Mesendoderm (in vitro differentiated cells): ENCODE results near the gene ZDBF2.
A peak's percentile ranks its signal among the peaks of the same experiment; 100 is the strongest.
"Not testable (repeated sequence)": the region's sequence is repeated elsewhere in the genome, so short reads cannot be mapped to it uniquely, and the experiment has no call there.

Experiments
- DNase-seq: peaks from one replicate; pipeline ENCODE4 v3.0.0; 2013
- H2AK5ac ChIP-seq: 2 replicates; pipeline ENCODE4 v1.6.1; 2013; ENCODE audit warnings: low read length, inconsistent platforms
- H2BK120ac ChIP-seq: 2 replicates; pipeline ENCODE4 v1.6.1; 2013; ENCODE audit warnings: low read depth, mild to moderate bottlenecking, low read length, moderate library complexity, mixed read lengths
- H2BK15ac ChIP-seq: replicated peaks from 2 replicates; pipeline ENCODE4 v1.6.1; 2013; ENCODE audit warnings: low read depth, mild to moderate bottlenecking, moderate library complexity
- H2BK5ac ChIP-seq: 2 replicates; pipeline ENCODE4 v1.6.1; 2013; ENCODE audit warnings: low read length, inconsistent platforms
- H3K18ac ChIP-seq: 2 replicates; pipeline ENCODE4 v1.6.1; 2013; ENCODE audit warnings: mild to moderate bottlenecking, low read length, mixed read lengths
- H3K23ac ChIP-seq: one replicate; pipeline ENCODE4 v1.6.1; 2013; ENCODE audit warnings: low read length
- H3K27ac ChIP-seq: 2 replicates; pipeline ENCODE4 v1.5.1; 2013; ENCODE audit warnings: low read depth, mild to moderate bottlenecking, inconsistent platforms, low read length, moderate library complexity
- H3K27me3 ChIP-seq: 2 replicates; pipeline ENCODE4 v1.6.1; 2013; ENCODE audit warnings: low read length, control low read depth, mild to moderate bottlenecking, inconsistent platforms; ENCODE audit not compliant: insufficient read depth, poor library complexity
- H3K36me3 ChIP-seq: 2 replicates; pipeline ENCODE4 v1.6.1; 2013; ENCODE audit warnings: low read length, inconsistent platforms; ENCODE audit not compliant: control insufficient read depth, insufficient read depth
- H3K4ac ChIP-seq: one replicate; pipeline ENCODE4 v1.6.1; 2013; ENCODE audit warnings: low read depth, mild to moderate bottlenecking, low read length, moderate library complexity
- H3K4me1 ChIP-seq: 2 replicates; pipeline ENCODE4 v1.6.1; 2013; ENCODE audit warnings: low read depth, low read length, inconsistent platforms; ENCODE audit not compliant: control insufficient read depth
- H3K4me2 ChIP-seq: 2 replicates; pipeline ENCODE4 v1.6.1; 2013; ENCODE audit warnings: low read length
- H3K4me3 ChIP-seq: 2 replicates; pipeline ENCODE4 v1.5.1; 2013; ENCODE audit warnings: mild to moderate bottlenecking, low read length
- H3K56ac ChIP-seq: one replicate; pipeline ENCODE4 v1.6.1; 2013; ENCODE audit warnings: low read length
- H3K79me1 ChIP-seq: 2 replicates; pipeline ENCODE4 v1.6.1; 2013; ENCODE audit warnings: low read length, inconsistent platforms
- H3K79me2 ChIP-seq: 2 replicates; pipeline ENCODE4 v1.6.1; 2013; ENCODE audit warnings: mild to moderate bottlenecking, low read length; ENCODE audit not compliant: control insufficient read depth, insufficient read depth
- H3K9ac ChIP-seq: 2 replicates; pipeline ENCODE4 v1.6.1; 2013; ENCODE audit warnings: low read length, inconsistent platforms
- H4K5ac ChIP-seq: one replicate; pipeline ENCODE4 v1.6.1; 2013; ENCODE audit warnings: low read length
- H4K8ac ChIP-seq: one replicate; pipeline ENCODE4 v1.6.1; 2013; ENCODE audit warnings: low read depth, mild to moderate bottlenecking, control low read depth, low read length, moderate library complexity
- WGBS: extraction: QIAGEN DNeasy Blood & Tissue Kit; methylation state at CpG from one replicate; pipeline ENCODE4 v1.1.7; 2013; ENCODE audit warnings: low lambda C conversion rate, missing lambda C conversion rate; ENCODE audit not compliant: insufficient coverage; ENCODE audit errors: extremely low coverage; 5-methylcytosine and 5-hydroxymethylcytosine counted together

The ZDBF2 gene

DNA sequence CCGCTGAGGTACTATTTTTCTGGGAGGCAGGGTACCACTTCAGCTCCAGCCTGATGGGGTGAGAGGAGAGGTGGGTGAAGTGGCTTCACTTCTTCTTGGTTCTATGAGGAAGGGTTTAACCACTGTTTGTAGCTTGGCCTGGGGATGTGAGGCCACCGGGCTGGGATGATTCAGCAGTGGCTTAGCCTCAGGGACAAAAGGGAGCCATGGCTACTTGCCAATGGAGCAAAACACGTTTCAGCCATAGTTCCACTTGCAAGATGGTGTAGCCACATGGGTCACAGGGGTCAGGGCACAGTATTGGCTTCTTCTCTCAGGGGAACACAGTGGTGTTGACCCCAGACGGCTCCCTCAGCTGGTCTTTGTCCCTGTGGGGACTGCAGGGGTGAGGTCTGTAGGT lies 14.9 kb downstream of the ZDBF2 start:
- Histone ChIP-seq H3K36me3 (no peaks in the 10 kb centered on the region), H3K79me1 (no peaks in the 10 kb centered on the region), H3K4ac (no peak overlapping the region), H2BK120ac (no peak overlapping the region), H2BK5ac (no peak overlapping the region), H3K4me3 (no peak overlapping the region), H2BK15ac (no peak overlapping the region), H4K8ac (no peak overlapping the region), H3K4me1 (no peaks in the 10 kb centered on the region), H3K79me2 (no peaks in the 10 kb centered on the region), H3K23ac (no peak overlapping the region), H3K27ac (no peak overlapping the region), H4K5ac (no peak overlapping the region), H3K56ac (no peak overlapping the region), H3K9ac (no peak overlapping the region), H2AK5ac (no peak overlapping the region), H3K27me3 (no peaks in the 10 kb centered on the region), H3K18ac (no peak overlapping the region), H3K4me2 (no peak overlapping the region)
- WGBS, result no CpG with 5 or more reads among the region's 4 CpGs
- DNase-seq, result no peak

DNA sequence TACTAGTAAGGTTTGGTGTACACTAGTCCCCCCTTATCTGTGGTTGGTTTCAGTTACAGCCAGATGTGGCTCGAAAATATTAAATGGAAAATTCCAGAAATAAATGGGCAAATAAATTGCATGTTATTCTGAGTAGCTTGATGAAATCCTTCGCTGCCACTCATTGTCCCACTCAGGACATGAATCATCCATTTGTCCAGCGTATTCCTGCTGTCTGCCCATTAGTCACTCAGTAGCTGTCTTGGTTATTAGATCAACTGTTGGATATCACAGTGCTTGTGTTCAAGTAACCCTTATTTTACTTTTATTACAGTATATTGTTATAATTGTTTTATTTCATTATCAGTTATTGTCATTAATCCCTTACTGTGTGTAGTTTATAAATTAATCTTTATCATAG lies 21.7 kb downstream of the ZDBF2 start:
- Histone ChIP-seq H3K4me3 (no peak overlapping the region), H3K4me2 (no peak overlapping the region), H3K27ac (no peak overlapping the region), H3K4me1 (no peaks in the 10 kb centered on the region), H4K8ac (no peak overlapping the region), H3K4ac (no peak overlapping the region), H3K56ac (no peak overlapping the region), H3K9ac (no peak overlapping the region), H3K36me3 (no peaks in the 10 kb centered on the region), H4K5ac (no peak overlapping the region), H3K27me3 (no peaks in the 10 kb centered on the region), H3K79me2 (no peaks in the 10 kb centered on the region), H3K79me1 (no peaks in the 10 kb centered on the region), H2AK5ac (no peak overlapping the region), H3K18ac (no peak overlapping the region), H2BK5ac (no peak overlapping the region), H2BK15ac (no peak overlapping the region), H2BK120ac (no peak overlapping the region), H3K23ac (no peak overlapping the region)
- no peak for DNase-seq
- no CpG with 5 or more reads among the region's 3 CpGs for WGBS

DNA sequence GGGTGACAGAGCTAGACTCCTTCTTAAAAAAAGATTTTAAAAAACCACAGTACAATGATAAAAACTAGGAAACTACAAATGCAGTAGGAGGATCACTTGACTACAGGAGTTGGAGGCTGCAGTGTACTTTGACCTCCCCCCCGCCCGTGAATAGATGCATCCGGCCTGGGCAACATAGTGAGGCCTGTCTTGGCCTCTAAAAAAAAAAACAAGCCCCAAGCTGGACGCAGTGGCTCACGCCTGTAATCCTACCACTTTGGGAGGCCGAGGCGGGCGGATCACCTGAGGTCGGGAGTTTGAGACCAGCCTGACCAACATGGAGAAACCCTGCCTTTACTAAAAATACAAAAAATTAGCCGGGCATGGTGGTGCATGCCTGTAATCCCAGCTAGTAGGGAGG lies 25.1 kb downstream of the ZDBF2 start:
- not testable (repeated sequence) for H3K27ac ChIP-seq, H4K8ac ChIP-seq, H3K4me1 ChIP-seq, H3K4me2 ChIP-seq, H2AK5ac ChIP-seq, H4K5ac ChIP-seq, H3K18ac ChIP-seq, H2BK120ac ChIP-seq, H3K9ac ChIP-seq, DNase-seq, H3K4me3 ChIP-seq, H2BK5ac ChIP-seq, H3K79me1 ChIP-seq, H3K79me2 ChIP-seq, H3K4ac ChIP-seq, H3K36me3 ChIP-seq, H2BK15ac ChIP-seq, H3K56ac ChIP-seq, H3K23ac ChIP-seq, H3K27me3 ChIP-seq
- WGBS, result no CpG with 5 or more reads among the region's 10 CpGs

DNA sequence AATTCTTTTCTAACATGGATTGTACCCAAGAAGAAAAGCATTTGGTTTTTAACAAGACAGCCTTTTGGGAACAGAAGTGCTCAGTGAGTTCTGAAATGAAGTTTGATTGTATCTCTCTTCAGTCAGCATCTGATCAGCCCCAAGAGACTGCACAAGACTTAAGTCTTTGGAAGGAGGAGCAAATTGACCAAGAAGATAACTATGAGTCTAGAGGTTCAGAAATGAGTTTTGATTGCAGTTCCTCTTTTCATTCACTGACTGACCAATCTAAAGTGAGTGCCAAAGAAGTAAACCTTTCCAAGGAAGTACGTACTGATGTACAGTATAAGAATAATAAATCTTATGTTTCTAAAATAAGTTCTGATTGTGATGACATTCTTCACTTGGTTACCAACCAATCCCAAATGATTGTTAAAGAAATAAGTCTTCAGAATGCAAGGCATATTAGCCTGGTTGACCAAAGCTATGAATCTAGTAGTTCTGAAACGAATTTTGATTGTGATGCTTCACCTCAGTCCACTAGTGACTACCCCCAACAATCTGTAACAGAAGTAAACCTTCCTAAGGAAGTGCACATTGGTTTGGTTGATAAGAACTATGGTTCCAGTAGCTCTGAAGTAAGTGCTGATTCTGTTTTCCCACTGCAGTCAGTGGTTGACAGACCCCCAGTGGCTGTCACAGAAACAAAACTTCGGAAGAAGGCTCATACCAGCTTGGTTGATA lies 31.2 kb downstream of the ZDBF2 start:
- H3K27ac ChIP-seq, result no peak overlapping the region
- H2BK15ac ChIP-seq, result no peak overlapping the region
- no peaks in the 10 kb centered on the region for H3K79me1 ChIP-seq
- H3K4me3 ChIP-seq, result no peak overlapping the region
- H3K27me3 ChIP-seq, result no peaks in the 10 kb centered on the region
- H4K8ac ChIP-seq, result no peak overlapping the region
- H2BK5ac ChIP-seq, result no peak overlapping the region
- no peaks in the 10 kb centered on the region for H3K36me3 ChIP-seq
- H3K79me2 ChIP-seq, result no peaks in the 10 kb centered on the region
- no peak overlapping the region for H3K4ac ChIP-seq
- no peak overlapping the region for H2BK120ac ChIP-seq
- H2AK5ac ChIP-seq, result no peak overlapping the region
- H3K4me2 ChIP-seq, result no peak overlapping the region
- no peak overlapping the region for H3K23ac ChIP-seq
- no peak overlapping the region for H4K5ac ChIP-seq
- no CpG with 5 or more reads among the region's 3 CpGs for WGBS
- no peak for DNase-seq
- no peak overlapping the region for H3K18ac ChIP-seq
- H3K56ac ChIP-seq, result no peak overlapping the region
- H3K4me1 ChIP-seq, result no peaks in the 10 kb centered on the region
- H3K9ac ChIP-seq, result no peak overlapping the region

DNA sequence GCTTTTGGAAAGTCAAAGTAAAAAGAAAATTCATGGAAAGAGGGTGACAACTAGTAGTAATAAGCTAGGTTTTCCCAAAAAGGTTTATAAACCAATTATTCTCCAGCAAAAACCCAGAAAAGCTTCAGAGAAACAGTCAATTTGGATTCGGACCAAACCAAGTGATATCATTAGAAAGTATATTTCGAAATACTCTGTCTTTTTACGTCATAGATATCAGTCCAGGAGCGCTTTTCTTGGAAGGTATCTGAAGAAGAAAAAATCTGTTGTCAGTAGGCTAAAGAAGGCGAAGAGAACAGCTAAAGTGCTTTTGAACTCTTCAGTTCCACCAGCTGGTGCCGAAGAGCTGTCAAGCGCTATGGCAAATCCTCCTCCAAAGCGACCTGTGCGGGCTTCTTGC lies 36.6 kb downstream of the ZDBF2 start:
- Histone ChIP-seq H2AK5ac (no peak overlapping the region), H3K4ac (no peak overlapping the region), H3K27ac (no peak overlapping the region), H3K79me1 (no peaks in the 10 kb centered on the region), H2BK15ac (no peak overlapping the region), H3K36me3 (no peaks in the 10 kb centered on the region), H3K27me3 (no peaks in the 10 kb centered on the region), H3K4me3 (no peak overlapping the region), H3K9ac (no peak overlapping the region), H3K4me1 (no peaks in the 10 kb centered on the region), H3K23ac (no peak overlapping the region), H4K5ac (no peak overlapping the region), H3K79me2 (no peaks in the 10 kb centered on the region), H2BK5ac (no peak overlapping the region), H2BK120ac (no peak overlapping the region), H3K4me2 (no peak overlapping the region), H3K56ac (no peak overlapping the region), H4K8ac (no peak overlapping the region), H3K18ac (no peak overlapping the region)
- WGBS, result no CpG with 5 or more reads among the region's 9 CpGs
- DNase-seq, result peak; percentile 3

DNA sequence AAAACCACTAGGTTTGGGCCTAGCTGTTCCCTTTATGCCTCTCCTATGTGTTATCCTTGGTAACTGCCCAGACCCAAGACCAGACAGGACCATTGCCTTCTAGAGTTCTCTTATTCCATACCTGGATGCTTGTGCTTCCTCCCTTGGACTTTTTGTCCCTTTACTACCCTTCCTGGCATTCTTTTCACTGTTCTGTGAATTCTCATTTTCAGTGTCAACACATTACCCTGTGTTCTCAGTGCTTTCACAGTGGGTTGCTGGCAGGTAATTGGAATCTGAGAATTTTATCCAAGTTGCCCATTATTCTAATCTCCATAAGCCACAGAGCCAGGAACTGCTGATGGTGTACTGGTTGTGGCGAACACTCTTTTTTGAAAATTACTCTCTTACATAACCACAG lies 41.7 kb downstream of the ZDBF2 start:
- no peaks in the 10 kb centered on the region for H3K27me3 ChIP-seq

More for the DNA sequence above, 41.7 kb downstream of the ZDBF2 start:
- Histone ChIP-seq H3K4me3 (no peak overlapping the region), H3K4ac (no peak overlapping the region), H3K9ac (no peak overlapping the region), H3K18ac (no peak overlapping the region), H2AK5ac (no peak overlapping the region), H2BK120ac (no peak overlapping the region), H3K79me1 (no peaks in the 10 kb centered on the region), H4K8ac (no peak overlapping the region), H3K4me2 (no peak overlapping the region), H3K56ac (no peak overlapping the region), H2BK5ac (no peak overlapping the region), H3K23ac (no peak overlapping the region), H3K4me1 (no peaks in the 10 kb centered on the region), H3K27ac (no peak overlapping the region), H3K79me2 (no peaks in the 10 kb centered on the region), H3K36me3 (no peaks in the 10 kb centered on the region), H4K5ac (no peak overlapping the region), H2BK15ac (no peak overlapping the region)
- no CpG with 5 or more reads among the region's 1 CpG for WGBS
- DNase-seq, result no peak
